Sigmoid colon (tissue), 7 donors: ENCODE measurements around the gene HINFP. TPM values are rescaled to one million over a fixed set of nuclear protein-coding genes. Genes with fewer than 3 reads are reported as not detected.
A peak's percentile ranks its signal among the peaks of the same experiment; 100 is the strongest.
"Not testable (repeated sequence)": the region's sequence is repeated elsewhere in the genome, so short reads cannot be mapped to it uniquely, and the experiment has no call there.

ENCODE experiments used
- DNase-seq: peaks from one replicate; pipeline ENCODE4 v3.0.0-alpha.2; 2019
- H3K27ac ChIP-seq, 4 donors: fragments of 200-600 bp; sonication (generic); one replicate each; pipeline ENCODE4 v1.5.1; 2016 to 2019; ENCODE audit warnings: mild to moderate bottlenecking in 1 of 4
- H3K27me3 ChIP-seq, 3 donors: fragments of 200-600 bp; sonication (generic); one replicate each; pipeline ENCODE4 v1.5.1; 2019; ENCODE audit warnings: mild to moderate bottlenecking in 1 of 3
- H3K36me3 ChIP-seq, 4 donors: fragments of 200-600 bp; sonication (generic); one replicate each; pipeline ENCODE4 v1.5.1; 2016 to 2019
- H3K4me1 ChIP-seq, 4 donors: fragments of 200-600 bp; sonication (generic); one replicate each; pipeline ENCODE4 v1.5.1; 2017 to 2019
- H3K4me3 ChIP-seq, 4 donors: fragments of 200-600 bp; sonication (generic); one replicate each; pipeline ENCODE4 v1.5.1; 2017 to 2019; ENCODE audit warnings: mild to moderate bottlenecking in 2 of 4, moderate library complexity in 1 of 4
- H3K9me3 ChIP-seq, 4 donors: fragments of 200-600 bp in 3 of 4; sonication (generic) in 3 of 4; one replicate each; pipeline versions ENCODE4 v1.5.1 to v1.6.1; 2013 to 2019
- EP300 ChIP-seq, 4 donors: sonication (generic); formaldehyde crosslinking; IDR thresholded peaks; one replicate each; pipeline ENCODE4 v1.6.1; 2017; ENCODE audit warnings: antibody characterized with exemption in 4 of 4
- POLR2A ChIP-seq, 2 donors: fragments of 450-650 bp; IDR thresholded peaks; one replicate each; pipeline ENCODE4 v1.6.1; 2016; ENCODE audit warnings: antibody characterized with exemption in 2 of 2, mild to moderate bottlenecking in 2 of 2, moderate library complexity in 2 of 2
- POLR2AphosphoS5 ChIP-seq, 4 donors: sonication (generic); formaldehyde crosslinking; IDR thresholded peaks; one replicate each; pipeline ENCODE4 v1.6.1; 2017; ENCODE audit warnings: antibody characterized with exemption in 4 of 4
- WGBS, 2 donors: extraction: QIAGEN DNeasy Blood & Tissue Kit; methylation state at CpG; one replicate each; pipeline ENCODE4 v1.1.7; 2013; 5-methylcytosine and 5-hydroxymethylcytosine counted together
- intact Hi-C: fragments of 100-400 bp; cut with DNase I; formaldehyde crosslinking; loops from one replicate; pipeline ENCODE4 v1.15.1; 2023
- polyA plus RNA-seq, 3 donors: library from polyadenylated mRNA; stranded (reverse); fragments of 200-250 nt; gene quantifications; one replicate each; pipeline ENCODE4 v1.2.3, GENCODE V29; 2013
- total RNA-seq, 4 donors: library from RNA; depleted of rRNA; stranded (reverse); fragments of >200 nt; gene quantifications; one replicate each; pipeline ENCODE4 v1.1.0, GENCODE V29; 2016
- TF ChIP-seq, protein P1 (sequence below), 4 experiments: fragments of 450-650 bp in 3 of 4; fragments of 200-600 bp in 1 of 4; IDR thresholded peaks; one replicate each; pipeline ENCODE4 v1.5.1; 2016 to 2019; ENCODE audit warnings: antibody characterized with exemption in 4 of 4, mild to moderate bottlenecking in 3 of 4, moderate library complexity in 2 of 4
- donor health status: healthy with polysubstance abuse.
- donor health status: Bipolar disorder and iron deficiency.
- donor health status: healthy.

The HINFP gene
- total and polyA plus RNA-seq, 7 donors: 12.0 to 33.0 (median 20.1) TPM

DNA sequence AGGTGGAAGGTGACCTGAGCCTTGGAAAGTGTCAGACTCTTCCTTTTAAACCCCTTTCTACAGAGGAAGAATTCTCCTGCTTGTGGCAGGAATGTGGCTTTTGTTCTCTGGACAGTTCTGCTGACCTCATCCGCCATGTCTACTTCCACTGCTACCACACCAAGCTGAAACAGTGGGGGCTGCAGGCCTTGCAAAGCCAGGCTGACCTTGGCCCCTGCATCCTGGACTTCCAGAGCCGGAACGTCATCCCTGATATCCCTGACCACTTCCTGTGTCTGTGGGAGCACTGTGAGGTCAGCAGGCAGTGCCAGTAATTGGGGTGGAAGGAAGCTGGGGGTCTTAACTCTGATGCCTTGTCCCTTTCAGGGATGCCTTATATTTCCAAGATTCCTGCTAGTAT lies 9.3 kb downstream of the HINFP start:
- no peak overlapping the region for H3K27ac ChIP-seq
- TF ChIP-seq, protein P1, sequence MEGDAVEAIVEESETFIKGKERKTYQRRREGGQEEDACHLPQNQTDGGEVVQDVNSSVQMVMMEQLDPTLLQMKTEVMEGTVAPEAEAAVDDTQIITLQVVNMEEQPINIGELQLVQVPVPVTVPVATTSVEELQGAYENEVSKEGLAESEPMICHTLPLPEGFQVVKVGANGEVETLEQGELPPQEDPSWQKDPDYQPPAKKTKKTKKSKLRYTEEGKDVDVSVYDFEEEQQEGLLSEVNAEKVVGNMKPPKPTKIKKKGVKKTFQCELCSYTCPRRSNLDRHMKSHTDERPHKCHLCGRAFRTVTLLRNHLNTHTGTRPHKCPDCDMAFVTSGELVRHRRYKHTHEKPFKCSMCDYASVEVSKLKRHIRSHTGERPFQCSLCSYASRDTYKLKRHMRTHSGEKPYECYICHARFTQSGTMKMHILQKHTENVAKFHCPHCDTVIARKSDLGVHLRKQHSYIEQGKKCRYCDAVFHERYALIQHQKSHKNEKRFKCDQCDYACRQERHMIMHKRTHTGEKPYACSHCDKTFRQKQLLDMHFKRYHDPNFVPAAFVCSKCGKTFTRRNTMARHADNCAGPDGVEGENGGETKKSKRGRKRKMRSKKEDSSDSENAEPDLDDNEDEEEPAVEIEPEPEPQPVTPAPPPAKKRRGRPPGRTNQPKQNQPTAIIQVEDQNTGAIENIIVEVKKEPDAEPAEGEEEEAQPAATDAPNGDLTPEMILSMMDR (IDR thresholded peaks at IDR 0.05): no peak
- TF ChIP-seq POLR2AphosphoS5 (IDR thresholded peaks at IDR 0.05): no peak
- no peak for TF ChIP-seq EP300 (IDR thresholded peaks at IDR 0.05)
- TF ChIP-seq POLR2A (IDR thresholded peaks at IDR 0.05): no peak
- H3K36me3 ChIP-seq: peaks cover 47 to 86% (median 56%) of the 10 kb centered on the region in 4 donors
- H3K9me3 ChIP-seq: no peaks in the 10 kb centered on the region
- 79 to 80% methylated on average over 3 of the region's 3 CpGs for WGBS, 2 donors
- no peak overlapping the region for H3K4me3 ChIP-seq
- intact Hi-C loops: no loop called here
- H3K27me3 ChIP-seq: no peaks in the 10 kb centered on the region
- DNase-seq: no peak
- H3K4me1 ChIP-seq: peaks cover 0 to 4% (median 0%) of the 10 kb centered on the region in 4 donors

DNA sequence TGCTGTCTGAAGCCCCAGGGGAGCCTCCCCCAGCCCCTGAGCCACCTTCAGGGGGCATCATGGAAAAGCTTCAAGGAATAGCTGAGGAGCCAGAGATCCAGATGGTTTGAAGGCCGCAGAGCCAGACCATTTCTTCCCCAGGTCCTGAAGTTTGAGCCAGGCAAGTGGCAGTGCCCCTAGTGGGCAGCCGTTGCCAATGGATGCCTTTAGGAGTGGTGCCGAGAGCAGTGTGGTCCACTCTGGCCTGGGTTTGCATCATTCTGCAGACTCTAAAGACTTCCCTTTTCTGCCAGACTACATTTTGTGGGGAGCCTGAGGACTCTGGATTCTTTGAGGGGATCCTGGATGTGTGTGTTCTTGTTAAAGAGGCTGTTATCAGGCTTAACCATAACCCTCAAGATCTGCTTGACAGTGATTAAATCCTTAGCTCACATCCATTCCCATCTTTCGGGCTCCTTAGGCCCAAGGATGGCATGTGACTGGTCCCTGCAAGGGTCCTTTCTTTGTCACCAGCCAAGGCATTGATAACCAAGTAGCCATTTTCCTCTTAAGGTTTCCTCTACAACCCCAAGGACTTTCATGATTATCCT lies 13.1 kb downstream of the HINFP start:
- 53 to 74% methylated on average over 4 of the region's 4 CpGs for WGBS, 2 donors
- no peak for DNase-seq
- intact Hi-C loops: no loop called here
- Histone ChIP-seq H3K36me3 (peaks cover 36 to 57% (median 49%) of the 10 kb centered on the region in 4 donors), H3K27ac (no peak overlapping the region), H3K9me3 (no peaks in the 10 kb centered on the region), H3K4me1 (no peaks in the 10 kb centered on the region), H3K4me3 (no peak overlapping the region), H3K27me3 (peaks cover 0 to 6% (median 0%) of the 10 kb centered on the region in 3 donors)
- TF ChIP-seq POLR2AphosphoS5 (IDR thresholded peaks at IDR 0.05): no peak
- TF ChIP-seq, protein P1 (IDR thresholded peaks at IDR 0.05): peak in 1 of 4 experiments; percentile 20

DNA sequence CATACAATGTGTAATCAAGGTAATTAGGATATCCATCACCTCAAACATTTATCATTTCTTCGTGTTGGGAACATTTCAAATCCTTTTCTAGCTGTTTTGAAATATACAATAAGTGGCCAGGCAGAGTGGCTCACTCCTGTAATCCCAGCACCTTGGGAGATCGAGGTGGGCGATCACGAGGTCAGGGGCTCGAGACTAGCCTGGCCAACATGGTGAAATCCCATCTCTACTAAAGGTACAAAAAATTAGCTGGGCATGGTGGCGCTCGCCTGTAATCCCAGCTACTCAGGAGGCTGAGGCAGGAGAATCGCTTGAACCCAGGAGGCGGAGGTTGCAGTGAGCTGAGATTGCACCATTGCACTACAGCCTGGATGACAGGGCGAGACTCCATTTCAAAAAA lies 17.9 kb downstream of the HINFP start:
- intact Hi-C loops, H3K4me1 ChIP-seq, H3K27ac ChIP-seq, H3K9me3 ChIP-seq, H3K27me3 ChIP-seq, DNase-seq, H3K36me3 ChIP-seq, H3K4me3 ChIP-seq: not testable (repeated sequence)
- WGBS, 2 donors: 90% methylated on average over 10 of the region's 10 CpGs

DNA sequence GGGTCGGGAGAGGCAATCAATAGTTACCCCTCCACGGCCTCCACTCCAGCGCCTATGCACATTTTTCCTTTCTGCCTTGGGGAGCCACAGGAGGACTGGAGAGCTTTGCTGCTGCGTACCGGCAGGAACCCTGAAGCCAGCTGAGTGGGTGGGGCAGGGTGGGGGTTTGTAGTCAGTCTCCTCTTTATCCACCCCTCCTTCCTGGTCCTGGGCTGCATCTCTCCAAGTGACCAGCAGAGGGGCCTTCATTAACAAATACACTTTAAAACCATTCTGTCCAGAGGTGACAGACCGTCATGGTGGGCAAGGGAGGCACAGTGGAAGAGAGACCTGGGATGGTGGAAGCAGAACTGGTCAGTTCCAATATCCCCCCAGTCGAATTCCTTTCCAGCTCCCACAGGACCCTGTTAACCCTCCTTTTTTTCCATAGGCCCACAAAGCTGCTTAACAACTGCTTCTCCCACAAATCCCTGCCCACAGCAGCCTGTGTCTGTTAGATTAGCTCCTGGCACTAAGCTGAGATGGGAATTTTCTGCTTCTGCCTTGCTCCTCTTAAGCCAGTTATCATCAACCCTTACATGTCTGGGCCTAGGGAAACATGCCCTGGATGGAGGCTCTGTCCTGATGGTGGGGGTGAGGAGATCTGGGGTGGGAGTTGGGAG lies 23.6 kb downstream of the HINFP start:
- Histone ChIP-seq H3K27ac (no peak overlapping the region), H3K36me3 (no peaks in the 10 kb centered on the region), H3K4me3 (no peak overlapping the region), H3K9me3 (no peaks in the 10 kb centered on the region), H3K27me3 (peaks cover 2 to 49% (median 20%) of the 10 kb centered on the region in 3 donors), H3K4me1 (peaks cover 0 to 21% (median 17%) of the 10 kb centered on the region in 4 donors)
- intact Hi-C loops: loop anchor here (2.0 kb wide), 1 partner anchor 52 kb away; no protein-coding TSS in a partner anchor
- DNase-seq: no peak
- TF ChIP-seq, protein P1 (IDR thresholded peaks at IDR 0.05): peak in 3 of 4 experiments; percentile 54 to 67 (median 54)
- no peak for TF ChIP-seq POLR2AphosphoS5 (IDR thresholded peaks at IDR 0.05)
- WGBS, 2 donors: 4 to 22% methylated on average over 7 of the region's 7 CpGs

DNA sequence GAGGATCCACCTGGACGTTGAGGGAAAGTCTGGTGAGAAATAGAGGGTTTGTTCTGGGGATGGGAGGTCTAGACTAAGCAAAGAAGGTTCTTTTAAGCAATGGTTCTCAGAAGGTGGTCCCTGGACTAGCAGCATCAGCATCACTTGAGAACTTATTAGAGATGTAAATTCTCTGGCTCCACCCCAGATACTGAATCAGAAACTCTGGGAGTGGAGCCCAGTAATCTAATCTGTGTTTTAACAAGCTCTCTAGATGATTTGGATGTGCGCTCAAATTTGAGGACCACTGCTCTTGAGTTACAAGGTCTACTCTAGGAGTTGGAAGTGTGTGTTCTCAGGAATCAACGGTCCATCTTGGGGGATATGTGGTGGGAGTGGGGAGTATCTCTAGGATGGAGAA lies 24.2 kb downstream of the HINFP start:
- no peak overlapping the region for H3K4me3 ChIP-seq
- no peak overlapping the region for H3K27ac ChIP-seq
- intact Hi-C loops: loop anchor here (2.0 kb wide), 1 partner anchor 51 kb away; no protein-coding TSS in a partner anchor
- H3K27me3 ChIP-seq: peaks cover 2 to 53% (median 26%) of the 10 kb centered on the region in 3 donors
- WGBS, 2 donors: 53 to 70% methylated on average over 3 of the region's 3 CpGs
- no peak for DNase-seq
- no peaks in the 10 kb centered on the region for H3K36me3 ChIP-seq
- peaks cover 0 to 21% (median 17%) of the 10 kb centered on the region in 4 donors for H3K4me1 ChIP-seq
- TF ChIP-seq EP300 (IDR thresholded peaks at IDR 0.05) (no peak), POLR2A (IDR thresholded peaks at IDR 0.05) (no peak), POLR2AphosphoS5 (IDR thresholded peaks at IDR 0.05) (no peak)
- TF ChIP-seq, protein P1 (IDR thresholded peaks at IDR 0.05): no peak
- H3K9me3 ChIP-seq: no peaks in the 10 kb centered on the region
